ENCODE data around the gene C19orf44. TPM values are rescaled to one million over a fixed set of nuclear protein-coding genes. Genes with fewer than 3 reads are reported as not detected.

C19orf44 gene
- total RNA-seq, 1 experiment from 2014 or later, result 2.5 TPM

DNA sequence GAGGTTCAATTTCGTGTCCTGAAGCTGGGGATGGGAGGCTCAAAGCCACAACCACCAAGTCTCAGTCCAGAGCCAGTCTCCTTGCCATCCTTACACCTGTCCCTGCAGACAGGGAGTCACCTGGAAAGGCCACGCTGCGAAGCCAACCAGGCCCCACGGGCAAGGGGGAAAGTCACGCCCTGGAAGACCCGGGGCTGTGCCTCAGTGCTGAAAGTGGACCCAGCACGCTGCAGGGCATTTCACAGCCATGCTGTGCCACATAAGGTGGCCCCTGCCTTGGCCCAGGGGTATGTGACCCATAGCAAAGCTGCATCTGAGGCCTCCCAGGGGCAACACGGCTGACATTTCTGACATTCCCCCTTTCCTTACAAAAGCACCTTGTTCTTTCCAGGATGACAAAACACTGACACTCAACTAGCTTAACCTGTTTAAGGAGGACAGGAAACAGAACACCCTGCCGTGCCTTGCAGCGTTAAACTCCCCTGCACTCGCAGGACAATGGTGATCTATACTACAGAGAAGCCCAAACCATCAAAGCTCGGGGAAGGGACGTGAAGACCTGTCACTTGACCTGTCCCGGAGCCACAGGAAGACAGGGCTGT lies 31.2 kb downstream of the C19orf44 start:
- Histone ChIP-seq H3K27me3 (ENCODE audit: low read length) (no peaks in the 10 kb centered on the region), H2AFZ (ENCODE audit: low read length) (no peak overlapping the region), H3K9me2 (replicated peaks; ENCODE audit: low read length) (no peaks in the 10 kb centered on the region), H3K36me3 (ENCODE audit: low read depth, low read length) (peaks cover 73% of the 10 kb centered on the region), H3K79me2 (ENCODE audit: low read length) (no peaks in the 10 kb centered on the region), H3K9me3 (ENCODE audit: low read length) (no peaks in the 10 kb centered on the region), H4K20me1 (ENCODE audit: low read length) (peaks cover 8% of the 10 kb centered on the region; the same call in 1 of the 2 replicates), H3K27ac (ENCODE audit: low read length) (0 out of 2 replicates have a peak overlapping the region, but pooled peaks have one; percentile 28), H3K4me3 (ENCODE audit: low read length) (no peak overlapping the region), H3F3A (ENCODE audit: low read length, unreplicated experiment) (no peaks in the 10 kb centered on the region), H3K4me2 (ENCODE audit: low read length) (no peak overlapping the region), H3K4me1 (ENCODE audit: insufficient read depth, low read length) (peaks cover 4% of the 10 kb centered on the region; the same call in 1 of the 2 replicates), H3K9ac (ENCODE audit: low read length) (no peak overlapping the region)
- no peak for DNase-seq
- no peak for TF ChIP-seq EZH2phosphoT487 (IDR thresholded peaks at IDR 0.05; ENCODE audit: borderline replicate concordance, low read length)
- TF ChIP-seq, protein P1, sequence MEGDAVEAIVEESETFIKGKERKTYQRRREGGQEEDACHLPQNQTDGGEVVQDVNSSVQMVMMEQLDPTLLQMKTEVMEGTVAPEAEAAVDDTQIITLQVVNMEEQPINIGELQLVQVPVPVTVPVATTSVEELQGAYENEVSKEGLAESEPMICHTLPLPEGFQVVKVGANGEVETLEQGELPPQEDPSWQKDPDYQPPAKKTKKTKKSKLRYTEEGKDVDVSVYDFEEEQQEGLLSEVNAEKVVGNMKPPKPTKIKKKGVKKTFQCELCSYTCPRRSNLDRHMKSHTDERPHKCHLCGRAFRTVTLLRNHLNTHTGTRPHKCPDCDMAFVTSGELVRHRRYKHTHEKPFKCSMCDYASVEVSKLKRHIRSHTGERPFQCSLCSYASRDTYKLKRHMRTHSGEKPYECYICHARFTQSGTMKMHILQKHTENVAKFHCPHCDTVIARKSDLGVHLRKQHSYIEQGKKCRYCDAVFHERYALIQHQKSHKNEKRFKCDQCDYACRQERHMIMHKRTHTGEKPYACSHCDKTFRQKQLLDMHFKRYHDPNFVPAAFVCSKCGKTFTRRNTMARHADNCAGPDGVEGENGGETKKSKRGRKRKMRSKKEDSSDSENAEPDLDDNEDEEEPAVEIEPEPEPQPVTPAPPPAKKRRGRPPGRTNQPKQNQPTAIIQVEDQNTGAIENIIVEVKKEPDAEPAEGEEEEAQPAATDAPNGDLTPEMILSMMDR (conservative IDR thresholded peaks at IDR 0.05; ENCODE audit: low read depth, low read length), result no peak
- TF ChIP-seq EZH2 (IDR thresholded peaks at IDR 0.05; ENCODE audit: low read length, unreplicated experiment), result no peak
- CTCF ChIA-PET, result no interaction called here
- POLR2A ChIA-PET (ENCODE audit: unreplicated experiment), result no interaction called here
- intact Hi-C loops (cut with micrococcal nuclease), result no loop called here
- TSS peak; percentile 12 for BruUV-seq (replicated peaks)
- ATAC-seq, result peak; percentile 36; the same call in 1 of the 2 replicates

GRCh38 chr19:16527971-16528521 lies 31.9 kb downstream of the C19orf44 start:
- Histone ChIP-seq H3K9me2 (replicated peaks; ENCODE audit: low read length) (no peaks in the 10 kb centered on the region), H3K27ac (ENCODE audit: low read length) (no peak overlapping the region), H3K9ac (ENCODE audit: low read length) (no peak overlapping the region), H3F3A (ENCODE audit: low read length, unreplicated experiment) (no peaks in the 10 kb centered on the region), H3K4me2 (ENCODE audit: low read length) (no peak overlapping the region), H3K9me3 (ENCODE audit: low read length) (no peaks in the 10 kb centered on the region), H3K79me2 (ENCODE audit: low read length) (no peaks in the 10 kb centered on the region), H3K36me3 (ENCODE audit: low read depth, low read length) (peaks cover 73% of the 10 kb centered on the region), H3K27me3 (ENCODE audit: low read length) (no peaks in the 10 kb centered on the region), H3K4me1 (ENCODE audit: insufficient read depth, low read length) (peaks cover 4% of the 10 kb centered on the region; the same call in 1 of the 2 replicates), H3K4me3 (ENCODE audit: low read length) (no peak overlapping the region), H4K20me1 (ENCODE audit: low read length) (peaks cover 8% of the 10 kb centered on the region; the same call in 1 of the 2 replicates), H2AFZ (ENCODE audit: low read length) (no peak overlapping the region)
- ChIA-PET CTCF (no interaction called here), POLR2A (ENCODE audit: unreplicated experiment) (no interaction called here)
- ATAC-seq (peak; percentile 56), DNase-seq (peak; percentile 25)
- TF ChIP-seq, protein P1 (conservative IDR thresholded peaks at IDR 0.05; ENCODE audit: low read depth, low read length), result peak; percentile 76
- no peak for TF ChIP-seq EZH2 (IDR thresholded peaks at IDR 0.05; ENCODE audit: low read length, unreplicated experiment)
- intact Hi-C loops (cut with micrococcal nuclease), result no loop called here
- BruUV-seq (replicated peaks), result no TSS peak

DNA sequence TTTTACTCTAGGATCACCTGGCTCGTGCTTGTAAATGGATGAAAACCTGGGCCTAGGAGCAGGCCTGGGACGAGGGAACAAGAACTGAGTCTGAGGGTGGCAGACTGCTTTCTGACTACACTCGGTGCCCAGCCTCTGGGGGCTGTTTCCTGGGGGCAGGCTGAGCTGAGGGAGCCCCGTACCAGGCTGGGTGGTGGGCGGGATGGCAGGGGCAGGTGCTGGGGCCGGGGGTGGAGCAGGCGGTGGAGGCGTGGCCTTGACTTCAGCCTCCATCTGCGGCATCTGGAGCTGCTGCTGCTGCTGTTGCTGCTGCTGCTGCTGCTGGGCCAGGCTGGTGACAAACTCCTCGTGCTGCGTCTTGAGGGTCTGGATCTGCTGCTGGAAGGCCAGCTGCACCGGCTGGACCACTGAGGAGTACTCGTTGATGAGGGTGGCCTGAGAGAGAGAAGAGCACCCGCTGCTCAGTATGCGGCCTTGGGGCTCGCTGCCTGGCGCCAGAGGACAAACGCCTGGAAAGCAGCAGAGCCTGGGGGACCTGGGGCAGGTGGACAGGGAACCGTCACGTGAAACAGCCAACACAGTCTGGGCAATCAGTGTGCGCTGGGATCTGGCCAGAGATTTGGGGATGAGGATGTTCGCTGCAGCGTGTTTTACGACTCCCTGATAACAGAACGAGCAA lies 33.4 kb downstream of the C19orf44 start:
- H3K27me3 ChIP-seq (ENCODE audit: low read length), result no peaks in the 10 kb centered on the region
- H3K4me3 ChIP-seq (ENCODE audit: low read length), result no peak overlapping the region
- H3K4me1 ChIP-seq (ENCODE audit: insufficient read depth, low read length), result peaks cover 4% of the 10 kb centered on the region; the same call in 1 of the 2 replicates
- no peaks in the 10 kb centered on the region for H3K9me2 ChIP-seq (replicated peaks; ENCODE audit: low read length)
- no peak overlapping the region for H3K27ac ChIP-seq (ENCODE audit: low read length)
- no peaks in the 10 kb centered on the region for H3K79me2 ChIP-seq (ENCODE audit: low read length)
- ATAC-seq (no peak), DNase-seq (no peak)
- CTCF ChIA-PET, result no interaction called here
- H3F3A ChIP-seq (ENCODE audit: low read length, unreplicated experiment), result no peaks in the 10 kb centered on the region
- peaks cover 8% of the 10 kb centered on the region; the same call in 1 of the 2 replicates for H4K20me1 ChIP-seq (ENCODE audit: low read length)
- no peak overlapping the region for H2AFZ ChIP-seq (ENCODE audit: low read length)
- no peak overlapping the region for H3K4me2 ChIP-seq (ENCODE audit: low read length)
- intact Hi-C loops (cut with micrococcal nuclease), result no loop called here
- H3K36me3 ChIP-seq (ENCODE audit: low read depth, low read length), result peaks cover 69% of the 10 kb centered on the region
- H3K9me3 ChIP-seq (ENCODE audit: low read length), result no peaks in the 10 kb centered on the region
- POLR2A ChIA-PET (ENCODE audit: unreplicated experiment), result no interaction called here
- TF ChIP-seq EZH2 (IDR thresholded peaks at IDR 0.05; ENCODE audit: low read length, unreplicated experiment), result no peak
- TF ChIP-seq, protein P1 (conservative IDR thresholded peaks at IDR 0.05; ENCODE audit: low read depth, low read length), result no peak
- no peak for TF ChIP-seq EZH2phosphoT487 (IDR thresholded peaks at IDR 0.05; ENCODE audit: borderline replicate concordance, low read length)
- no TSS peak for BruUV-seq (replicated peaks)
- H3K9ac ChIP-seq (ENCODE audit: low read length), result no peak overlapping the region

All from PC-3 (cell line).